Neural progenitor cell (in vitro differentiated cells): ENCODE data around the gene CARF. TPM values are rescaled to one million over a fixed set of nuclear protein-coding genes. Genes with fewer than 3 reads are reported as not detected.

ENCODE experiments used
- DNase-seq: peaks from one replicate; pipeline ENCODE4 v3.0.0-alpha.2; 2016; ENCODE audit warnings: low spot score
- H2AFZ ChIP-seq: fragments of 200-600 bp; sonication (generic); replicated peaks from 2 replicates; pipeline ENCODE4 v1.6.1; 2016; ENCODE audit warnings: antibody characterized with exemption
- H3F3A ChIP-seq: fragments of 200-600 bp; sonication (generic); 2 replicates; pipeline ENCODE4 v1.6.1; 2016; ENCODE audit warnings: antibody characterized with exemption, low read depth
- H3K27ac ChIP-seq: fragments of 200-600 bp; sonication (generic); 2 replicates; pipeline ENCODE4 v1.5.1; 2016; ENCODE audit warnings: mild to moderate bottlenecking
- H3K27me3 ChIP-seq: fragments of 200-600 bp; sonication (generic); 2 replicates; pipeline ENCODE4 v1.6.1; 2016; ENCODE audit warnings: mild to moderate bottlenecking, moderate library complexity
- H3K36me3 ChIP-seq: fragments of 200-600 bp; sonication (generic); 2 replicates; pipeline ENCODE4 v1.5.1; 2016
- H3K4me1 ChIP-seq: fragments of 200-600 bp; sonication (generic); 2 replicates; pipeline ENCODE4 v1.6.1; 2016; ENCODE audit warnings: mixed run types
- H3K4me2 ChIP-seq: fragments of 200-600 bp; sonication (generic); 2 replicates; pipeline ENCODE4 v1.6.1; 2016
- H3K4me3 ChIP-seq: fragments of 200-600 bp; sonication (generic); 2 replicates; pipeline ENCODE4 v1.5.1; 2016
- H3K79me2 ChIP-seq: fragments of 200-600 bp; sonication (generic); 2 replicates; pipeline ENCODE4 v1.6.1; 2016; ENCODE audit warnings: low read depth
- H3K9ac ChIP-seq: fragments of 200-600 bp; sonication (generic); 2 replicates; pipeline ENCODE4 v1.6.1; 2016
- H3K9me3 ChIP-seq: fragments of 200-600 bp; sonication (generic); 2 replicates; pipeline ENCODE4 v1.5.1; 2016; ENCODE audit warnings: low read depth
- H4K20me1 ChIP-seq: fragments of 200-600 bp; sonication (generic); 2 replicates; pipeline ENCODE4 v1.6.1; 2016; ENCODE audit warnings: low read depth
- H3K27ac Mint-ChIP-seq: 3 replicates; pipeline ENCODE4 v1.8.0; 2021; ENCODE audit warnings: mixed read lengths
- H3K27me3 Mint-ChIP-seq: 2 replicates; pipeline ENCODE4 v1.8.0; 2022; ENCODE audit warnings: low read depth, mild to moderate bottlenecking, inconsistent platforms, moderate library complexity, mixed read lengths; ENCODE audit not compliant: insufficient read depth
- H3K36me3 Mint-ChIP-seq: 3 replicates; pipeline ENCODE4 v1.8.0; 2021; ENCODE audit warnings: mixed read lengths
- H3K4me1 Mint-ChIP-seq: 3 replicates; pipeline ENCODE4 v1.8.0; 2021; ENCODE audit warnings: mixed read lengths
- H3K4me3 Mint-ChIP-seq: 3 replicates; pipeline ENCODE4 v1.8.0; 2021; ENCODE audit warnings: mild to moderate bottlenecking, moderate library complexity, mixed read lengths
- H3K9me3 Mint-ChIP-seq: 3 replicates; pipeline ENCODE4 v1.8.0; 2020; ENCODE audit warnings: mixed read lengths
- CTCF ChIP-seq: fragments of 200-600 bp; sonication (generic); IDR thresholded peaks from 2 replicates; pipeline ENCODE4 v1.5.1; 2017; ENCODE audit warnings: antibody characterized with exemption, mild to moderate bottlenecking
- EZH2 ChIP-seq: fragments of 200-600 bp; sonication (generic); IDR thresholded peaks from 2 replicates; pipeline ENCODE4 v1.6.1; 2017; ENCODE audit warnings: antibody characterized with exemption, mild to moderate bottlenecking, moderate library complexity
- EZH2phosphoT487 ChIP-seq: fragments of 200-600 bp; sonication (generic); IDR thresholded peaks from 2 replicates; pipeline ENCODE4 v1.6.1; 2017; ENCODE audit warnings: antibody characterized with exemption
- total RNA-seq: library from RNA; depleted of rRNA; stranded (reverse); fragments of >200 nt; gene quantifications from 2 replicates; pipeline ENCODE4 v1.2.3, GENCODE V29; 2015; ENCODE audit warnings: low replicate concordance

CARF gene
- total RNA-seq, 1 donor from 2014 or later, result 30.9 TPM

DNA sequence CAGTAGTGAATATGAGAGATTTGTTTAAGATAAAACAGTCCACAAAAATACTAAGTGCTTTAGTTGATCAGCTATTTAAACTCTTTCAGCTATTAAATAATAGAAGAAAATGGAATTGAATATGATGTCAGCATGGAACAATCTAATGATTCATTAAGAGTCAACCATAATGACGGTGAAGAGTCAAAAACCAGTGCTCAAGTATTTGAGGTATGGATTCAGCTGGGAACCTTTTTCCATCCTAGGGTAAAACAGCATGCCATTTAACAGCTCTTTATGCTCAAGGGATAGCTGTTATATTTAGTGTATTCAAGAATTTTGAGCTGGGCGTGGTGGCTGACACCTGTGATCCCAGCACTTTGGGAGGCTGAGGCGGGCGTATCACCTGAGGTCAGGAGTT lies 29.7 kb downstream of the CARF start:
- DNase-seq, result no peak
- peaks cover under 1% of the 10 kb centered on the region for H3K27me3 Mint-ChIP-seq
- Histone ChIP-seq H3K9me3 (peaks cover 4% of the 10 kb centered on the region), H3K27me3 (no peaks in the 10 kb centered on the region), H3K4me3 (no peak overlapping the region), H3K27ac (no peak overlapping the region), H3K79me2 (no peaks in the 10 kb centered on the region), H3K9ac (no peak overlapping the region), H2AFZ (no peak overlapping the region), H3K4me2 (no peak overlapping the region), H3F3A (no peaks in the 10 kb centered on the region), H3K36me3 (peaks cover 20% of the 10 kb centered on the region), H3K4me1 (peaks cover 7% of the 10 kb centered on the region), H4K20me1 (no peaks in the 10 kb centered on the region)
- no peak overlapping the region for H3K27ac Mint-ChIP-seq
- H3K4me3 Mint-ChIP-seq, result no peak overlapping the region
- H3K9me3 Mint-ChIP-seq, result peaks cover 15% of the 10 kb centered on the region
- TF ChIP-seq EZH2phosphoT487, result no peak
- TF ChIP-seq CTCF, result no peak
- TF ChIP-seq EZH2, result no peak
- H3K4me1 Mint-ChIP-seq, result peaks cover 6% of the 10 kb centered on the region
- peaks cover 33% of the 10 kb centered on the region for H3K36me3 Mint-ChIP-seq

DNA sequence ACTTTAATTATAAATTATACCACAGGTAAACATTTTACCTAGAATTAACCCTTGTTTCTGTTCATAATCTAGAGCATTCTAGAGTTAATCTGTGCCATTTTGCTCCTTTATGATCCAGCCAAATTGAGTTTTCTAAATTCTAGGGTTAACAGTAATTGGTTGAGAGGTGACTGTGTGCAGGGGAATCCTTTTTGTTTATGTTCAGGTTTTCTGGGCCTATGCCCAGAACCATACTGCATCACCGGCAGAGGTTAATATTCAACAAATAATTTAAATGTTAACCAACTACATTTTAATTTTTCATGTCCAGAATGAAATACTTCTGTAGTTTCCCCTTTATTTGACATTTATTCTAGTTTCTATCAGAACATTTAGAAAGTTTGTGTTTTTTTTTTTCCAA lies 32.3 kb downstream of the CARF start:
- H3K27me3 Mint-ChIP-seq, result no peaks in the 10 kb centered on the region
- H4K20me1 ChIP-seq, result no peaks in the 10 kb centered on the region
- H3K27me3 ChIP-seq, result no peaks in the 10 kb centered on the region
- peaks cover 6% of the 10 kb centered on the region for H3K4me1 Mint-ChIP-seq
- H3K4me2 ChIP-seq, result no peak overlapping the region
- H3K79me2 ChIP-seq, result no peaks in the 10 kb centered on the region
- no peak overlapping the region for H3K9ac ChIP-seq
- no peak overlapping the region for H3K4me3 Mint-ChIP-seq
- no peak for DNase-seq
- H3K4me1 ChIP-seq, result peaks cover 7% of the 10 kb centered on the region
- no peaks in the 10 kb centered on the region for H3F3A ChIP-seq
- no peak overlapping the region for H3K27ac Mint-ChIP-seq
- no peak overlapping the region for H3K27ac ChIP-seq
- H3K36me3 ChIP-seq, result peaks cover 13% of the 10 kb centered on the region
- peaks cover 34% of the 10 kb centered on the region for H3K9me3 Mint-ChIP-seq
- peaks cover 37% of the 10 kb centered on the region for H3K36me3 Mint-ChIP-seq
- TF ChIP-seq EZH2phosphoT487 (no peak), EZH2 (no peak), CTCF (no peak)
- no peak overlapping the region for H3K4me3 ChIP-seq
- no peak overlapping the region for H2AFZ ChIP-seq
- H3K9me3 ChIP-seq, result peaks cover 15% of the 10 kb centered on the region

- no peaks in the 10 kb centered on the region for H4K20me1 ChIP-seq
- H3K36me3 ChIP-seq, result peaks cover 13% of the 10 kb centered on the region
- TF ChIP-seq EZH2phosphoT487 (no peak), CTCF (no peak), EZH2 (no peak)
- peaks cover 6% of the 10 kb centered on the region for H3K4me1 Mint-ChIP-seq
- H3K27ac Mint-ChIP-seq, result no peak overlapping the region
- H3K79me2 ChIP-seq, result no peaks in the 10 kb centered on the region
- H3K9me3 ChIP-seq, result peaks cover 15% of the 10 kb centered on the region
- H2AFZ ChIP-seq, result no peak overlapping the region
- H3K36me3 Mint-ChIP-seq, result peaks cover 37% of the 10 kb centered on the region
- no peak overlapping the region for H3K27ac ChIP-seq
- peaks cover 7% of the 10 kb centered on the region for H3K4me1 ChIP-seq
- H3K4me3 Mint-ChIP-seq, result no peak overlapping the region
- H3K27me3 ChIP-seq, result no peaks in the 10 kb centered on the region
- peaks cover 34% of the 10 kb centered on the region for H3K9me3 Mint-ChIP-seq
- H3K9ac ChIP-seq, result no peak overlapping the region
- DNase-seq, result no peak
- no peaks in the 10 kb centered on the region for H3F3A ChIP-seq
- no peaks in the 10 kb centered on the region for H3K27me3 Mint-ChIP-seq
- H3K4me3 ChIP-seq, result no peak overlapping the region
- no peak overlapping the region for H3K4me2 ChIP-seq
Observed at GRCh38 chr2:202944816-202945215, 32.7 kb downstream of the CARF start.
